Eye (tissue), 1 donor: ENCODE data around the gene OR1E2.

ENCODE experiments used
- DNase-seq: peaks from one replicate; pipeline ENCODE4 v3.0.0-alpha.2; 2015

The OR1E2 gene

DNA sequence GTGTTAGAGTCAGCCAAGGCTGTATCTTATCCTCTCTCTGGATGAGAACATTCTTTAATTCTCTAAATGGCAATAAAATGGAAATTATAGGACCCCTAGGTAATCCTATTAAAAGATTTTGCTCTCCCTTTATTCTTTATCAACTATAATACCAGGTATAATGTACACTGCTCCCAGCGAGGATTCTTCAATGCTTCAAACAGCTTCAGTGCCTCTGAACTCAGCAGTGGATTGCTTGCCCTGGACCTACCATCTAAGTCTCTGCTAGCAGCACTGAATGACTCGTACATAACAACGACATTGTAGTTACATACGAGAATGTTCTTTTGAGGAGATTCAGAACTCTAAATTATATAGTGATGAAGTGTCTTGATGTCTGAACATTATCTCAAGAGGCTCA, 43.9 kb downstream of the OR1E2 start:
- DNase-seq, result no peak

DNA sequence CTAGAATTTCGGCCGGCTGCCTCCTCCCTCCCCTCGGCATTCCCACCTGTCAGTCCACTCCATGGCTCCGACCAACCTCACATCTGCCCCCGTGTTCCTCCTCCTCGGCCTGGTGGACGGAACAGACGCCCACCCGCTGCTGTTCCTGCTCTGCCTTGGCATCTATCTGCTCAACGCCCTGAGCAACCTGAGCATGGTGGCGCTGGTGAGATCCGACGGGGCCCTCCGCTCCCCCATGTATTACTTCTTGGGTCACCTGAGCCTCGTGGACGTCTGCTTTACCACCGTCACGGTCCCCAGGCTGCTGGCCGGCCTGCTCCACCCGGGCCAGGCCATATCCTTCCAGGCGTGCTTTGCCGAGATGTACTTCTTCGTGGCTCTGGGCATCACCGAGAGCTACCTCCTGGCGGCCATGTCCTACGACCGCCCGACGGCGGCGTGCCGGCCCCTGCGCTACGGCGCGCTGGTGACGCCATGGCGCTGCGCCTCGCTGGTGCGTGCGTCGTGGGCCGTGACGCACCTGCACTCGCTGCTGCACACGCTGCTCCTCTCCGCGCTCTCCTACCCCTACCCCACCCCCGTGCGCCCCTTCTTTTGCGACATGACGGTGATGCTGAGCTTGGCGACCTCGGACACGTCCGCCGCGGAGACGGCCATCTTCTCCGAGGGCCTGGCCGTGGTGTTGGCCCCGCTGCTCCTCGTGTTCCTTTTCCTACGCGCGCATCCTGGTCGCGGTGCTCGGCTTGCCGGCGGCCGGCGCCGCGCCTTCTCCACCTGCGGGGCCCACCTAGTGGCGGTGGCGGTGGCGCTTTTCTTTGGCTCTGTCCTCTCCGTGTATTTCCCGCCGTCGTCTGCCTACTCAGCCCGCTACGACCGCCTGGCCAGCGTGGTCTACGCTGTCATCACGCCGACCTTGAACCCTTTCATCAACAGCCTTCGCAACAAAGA, 47.5 kb downstream of the OR1E2 start, which contains the start of gene OR3A2:
Gene OR3A2 (minus strand): TSS at position 440 of the 948 bp plus-strand sequence.
- peak; percentile 10 for DNase-seq
